A204.1 (cell line): ENCODE measurements around the gene MSANTD3.

Experiments used
- FAIRE-seq: peaks from 2 replicates; lab custom pipeline; 2012; peaks lifted over from hg19 to GRCh38; lab: Jason Lieb, UNC

MSANTD3 gene

GRCh38 chr9:100465761-100466160 lies 38.8 kb downstream of the MSANTD3 start:
- FAIRE-seq, result no peak

GRCh38 chr9:100466171-100466828 lies 39.4 kb downstream of the MSANTD3 start:
- no peak for FAIRE-seq

GRCh38 chr9:100466829-100467221 lies 39.9 kb downstream of the MSANTD3 start:
- FAIRE-seq, result no peak

- no peak for FAIRE-seq
Measured at GRCh38 chr9:100468041-100468440, 41.1 kb downstream of the MSANTD3 start.

- FAIRE-seq, result no peak
Measured at GRCh38 chr9:100472268-100472667, 45.3 kb downstream of the MSANTD3 start.

GRCh38 chr9:100472788-100473275 lies 45.9 kb downstream of the MSANTD3 start, which contains the start of gene TMEFF1:
Gene TMEFF1, plus strand, starts transcription at chr9:100473149. Its CDS starts 396 bp downstream, at chr9:100473545.
- FAIRE-seq, result no peak

- FAIRE-seq, result no peak
Measured at GRCh38 chr9:100473276-100474081, 46.5 kb downstream of the MSANTD3 start.

- no peak for FAIRE-seq
Measured at GRCh38 chr9:100474082-100474923, 47.4 kb downstream of the MSANTD3 start.

GRCh38 chr9:100474924-100475276 lies 48.0 kb downstream of the MSANTD3 start:
- no peak for FAIRE-seq

- FAIRE-seq, result no peak
Measured at GRCh38 chr9:100477241-100477640, 50.3 kb downstream of the MSANTD3 start.

- FAIRE-seq, result no peak
Measured at GRCh38 chr9:100478192-100478591, 51.2 kb downstream of the MSANTD3 start.

GRCh38 chr9:100479820-100480219 lies 52.9 kb downstream of the MSANTD3 start:
- no peak for FAIRE-seq

- FAIRE-seq, result no peak
Measured at GRCh38 chr9:100485196-100485595, 58.3 kb downstream of the MSANTD3 start.

- FAIRE-seq, result no peak
Measured at GRCh38 chr9:100486479-100487176, 59.7 kb downstream of the MSANTD3 start.

- FAIRE-seq, result no peak
Measured at GRCh38 chr9:100488177-100488576, 61.2 kb downstream of the MSANTD3 start.

GRCh38 chr9:100489836-100490235 lies 62.9 kb downstream of the MSANTD3 start:
- no peak for FAIRE-seq

GRCh38 chr9:100492952-100493351 lies 66.0 kb downstream of the MSANTD3 start:
- no peak for FAIRE-seq

- no peak for FAIRE-seq
Measured at GRCh38 chr9:100498592-100498991, 71.6 kb downstream of the MSANTD3 start.

GRCh38 chr9:100499460-100499859 lies 72.5 kb downstream of the MSANTD3 start:
- no peak for FAIRE-seq

- FAIRE-seq, result no peak
Measured at GRCh38 chr9:100499866-100500265, 72.9 kb downstream of the MSANTD3 start.
